PC-9 (cell line): ENCODE data around the gene TNFSF11. TPM values are rescaled to one million over a fixed set of nuclear protein-coding genes. Genes with fewer than 3 reads are reported as not detected.

Source experiments
- BruUV-seq: library from RNA; stranded (reverse); fragments of 400-500 nt; replicated peaks from 2 replicates; lab custom pipeline; 2021; lab: Mats Ljungman, UMichigan
- CTCF ChIA-PET: fragments of 300-600 bp; sonication (Branson Sonifier 250); formaldehyde crosslinking; loops from one replicate; lab custom pipeline; 2022; ENCODE audit warnings: antibody characterized with exemption; lab: Charles Lee
- POLR2A ChIA-PET: fragments of 300-600 bp; sonication (Branson Sonifier 250); formaldehyde crosslinking; loops from one replicate; lab custom pipeline; 2022; ENCODE audit warnings: antibody characterized with exemption; ENCODE audit not compliant: unreplicated experiment; lab: Charles Lee
- DNase-seq, 2 experiments: peaks; one replicate each; pipeline versions ENCODE4 v3.0.0 to v3.0.0-alpha.2; 2015 to 2022; ENCODE audit warnings: mixed read lengths in 1 of 2
- H2AFZ ChIP-seq: fragments of 200-600 bp; sonication (generic); 2 replicates; pipeline ENCODE4 v1.8.1; 2017; ENCODE audit warnings: antibody characterized with exemption
- H3F3A ChIP-seq: fragments of 200-600 bp; sonication (generic); 2 replicates; pipeline ENCODE4 v1.8.1; 2017; ENCODE audit warnings: antibody characterized with exemption, mild to moderate bottlenecking, low read depth; ENCODE audit not compliant: insufficient read depth
- H3K27ac ChIP-seq: fragments of 200-600 bp; sonication (generic); 2 replicates; pipeline ENCODE4 v1.6.1; 2016; ENCODE audit warnings: mixed run types
- H3K27me3 ChIP-seq: fragments of 200-600 bp; sonication (generic); 2 replicates; pipeline ENCODE4 v1.6.1; 2016; ENCODE audit warnings: low read depth, mixed run types; ENCODE audit not compliant: insufficient read depth
- H3K36me3 ChIP-seq: fragments of 200-600 bp; sonication (generic); 2 replicates; pipeline ENCODE4 v1.6.1; 2016; ENCODE audit warnings: low read depth, mixed run types
- H3K4me1 ChIP-seq: fragments of 200-600 bp; sonication (generic); replicated peaks from 2 replicates; pipeline ENCODE4 v1.6.1; 2016; ENCODE audit warnings: mixed run types; ENCODE audit not compliant: insufficient read depth
- H3K4me2 ChIP-seq: fragments of 200-600 bp; sonication (generic); 2 replicates; pipeline ENCODE4 v1.6.1; 2017; ENCODE audit warnings: mixed run types
- H3K4me3 ChIP-seq: fragments of 200-600 bp; sonication (generic); 2 replicates; pipeline ENCODE4 v1.6.1; 2016; ENCODE audit warnings: mixed run types
- H3K79me2 ChIP-seq: fragments of 200-600 bp; sonication (generic); 2 replicates; pipeline ENCODE4 v1.6.1; 2017; ENCODE audit warnings: low read depth, mixed run types
- H3K9me2 ChIP-seq: fragments of 200-600 bp; sonication (generic); 2 replicates; pipeline ENCODE4 v1.8.1; 2017; ENCODE audit warnings: mild to moderate bottlenecking; ENCODE audit not compliant: insufficient read depth
- H3K9me3 ChIP-seq: fragments of 200-600 bp; sonication (generic); 2 replicates; pipeline ENCODE4 v1.8.1; 2016; ENCODE audit warnings: low read depth; ENCODE audit not compliant: insufficient read depth
- H4K20me1 ChIP-seq: fragments of 200-600 bp; sonication (generic); 2 replicates; pipeline ENCODE4 v1.8.1; 2017; ENCODE audit not compliant: insufficient read depth
- CTCF ChIP-seq: fragments of 200-600 bp; sonication (generic); conservative IDR thresholded peaks from 2 replicates; pipeline ENCODE4 v1.6.1; 2017; ENCODE audit warnings: mixed run types, antibody characterized with exemption, mild to moderate bottlenecking, moderate library complexity
- EZH2 ChIP-seq: fragments of 200-600 bp; sonication (generic); IDR thresholded peaks from 2 replicates; pipeline ENCODE4 v1.8.0; 2017; ENCODE audit warnings: antibody characterized with exemption, low read depth
- intact Hi-C: fragments of 100-400 bp; cut with micrococcal nuclease; formaldehyde crosslinking; loops from one replicate; pipeline ENCODE4 v1.10.0; 2022; ENCODE audit not compliant: unreplicated experiment
- total RNA-seq: library from RNA; stranded (reverse); gene quantifications from 2 replicates; pipeline ENCODE4 v1.2.3, GENCODE V29; 2021

Gene TNFSF11
- total RNA-seq, 1 experiment from 2014 or later: not detected

- CTCF ChIA-PET: no interaction called here
- Histone ChIP-seq H3K4me3 (no peak overlapping the region), H2AFZ (no peak overlapping the region), H3K79me2 (no peaks in the 10 kb centered on the region), H3K27me3 (no peaks in the 10 kb centered on the region), H3K9me2 (no peaks in the 10 kb centered on the region), H3F3A (no peaks in the 10 kb centered on the region), H3K36me3 (no peaks in the 10 kb centered on the region), H3K9me3 (no peaks in the 10 kb centered on the region), H3K4me1 (no peaks in the 10 kb centered on the region), H3K4me2 (no peak overlapping the region), H4K20me1 (no peaks in the 10 kb centered on the region), H3K27ac (no peak overlapping the region)
- intact Hi-C loops: no loop called here
- POLR2A ChIA-PET: no interaction called here
- no peak for TF ChIP-seq EZH2
- no peak for TF ChIP-seq CTCF
- DNase-seq: no peak
- BruUV-seq: no TSS peak
Measured at GRCh38 chr13:42533336-42533591, 40.7 kb upstream of the TNFSF11 start.

- Histone ChIP-seq H4K20me1 (no peaks in the 10 kb centered on the region), H3K27ac (no peak overlapping the region), H3K27me3 (no peaks in the 10 kb centered on the region), H2AFZ (no peak overlapping the region), H3K4me2 (no peak overlapping the region), H3K4me1 (no peaks in the 10 kb centered on the region), H3K79me2 (no peaks in the 10 kb centered on the region), H3K36me3 (no peaks in the 10 kb centered on the region), H3K9me3 (no peaks in the 10 kb centered on the region), H3K4me3 (no peak overlapping the region), H3F3A (no peaks in the 10 kb centered on the region), H3K9me2 (no peaks in the 10 kb centered on the region)
- no peak for DNase-seq
- BruUV-seq: no TSS peak
- intact Hi-C loops: no loop called here
- TF ChIP-seq CTCF: no peak
- TF ChIP-seq EZH2: no peak
- CTCF ChIA-PET: no interaction called here
- POLR2A ChIA-PET: no interaction called here
Measured at GRCh38 chr13:42534785-42535184, 39.2 kb upstream of the TNFSF11 start.

- Histone ChIP-seq H3K79me2 (no peaks in the 10 kb centered on the region), H2AFZ (no peak overlapping the region), H3K4me2 (no peak overlapping the region), H4K20me1 (no peaks in the 10 kb centered on the region), H3K4me1 (no peaks in the 10 kb centered on the region), H3K36me3 (no peaks in the 10 kb centered on the region), H3F3A (no peaks in the 10 kb centered on the region), H3K27me3 (no peaks in the 10 kb centered on the region), H3K4me3 (no peak overlapping the region), H3K27ac (no peak overlapping the region), H3K9me3 (no peaks in the 10 kb centered on the region), H3K9me2 (no peaks in the 10 kb centered on the region)
- TF ChIP-seq EZH2 (no peak), CTCF (no peak)
- intact Hi-C loops: no loop called here
- DNase-seq: no peak
- CTCF ChIA-PET: no interaction called here
- POLR2A ChIA-PET: interaction anchor here (0.7 kb wide), 1 partner anchor 334 kb away, joined by 3 read pairs; no protein-coding TSS in a partner anchor
- no TSS peak for BruUV-seq
Measured at GRCh38 chr13:42538996-42539395, 35.0 kb upstream of the TNFSF11 start.
